Body of pancreas (tissue), 4 donors: Measurements from ENCODE around the gene ADK.

Experiments used
- CTCF ChIP-seq, 7 experiments: fragments of 450-650 bp in 4 of 7; fragments of 200-600 bp in 3 of 7; sonication (generic) in 3 of 7; IDR thresholded peaks; one replicate each; pipeline ENCODE4 v1.5.1; 2016 to 2019; ENCODE audit warnings: antibody characterized with exemption in 7 of 7
- POLR2A ChIP-seq, 3 donors: fragments of 450-650 bp; IDR thresholded peaks; one replicate each; pipeline ENCODE4 v1.6.1; 2016; ENCODE audit warnings: antibody characterized with exemption in 3 of 3, mild to moderate bottlenecking in 2 of 3

DNA sequence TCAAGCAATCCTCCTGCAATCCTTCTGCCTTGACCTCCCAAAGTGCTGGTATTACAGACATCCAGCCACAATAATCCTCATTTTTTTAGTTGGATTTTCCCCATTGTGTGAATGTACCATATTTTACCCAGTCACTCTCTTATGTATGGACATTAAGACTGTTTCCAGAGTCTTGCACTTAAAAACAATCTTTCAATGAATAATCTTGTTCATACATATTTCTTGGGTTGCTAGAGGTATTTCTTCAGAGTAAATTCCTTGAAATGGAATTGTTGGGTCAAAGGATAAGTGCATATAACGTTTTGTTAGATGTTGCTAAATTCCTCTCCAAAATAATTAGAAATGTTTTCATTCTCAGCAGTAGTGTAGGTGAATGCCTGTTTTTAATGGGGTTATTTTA lies 392.3 kb downstream of the ADK start:
- TF ChIP-seq CTCF (IDR thresholded peaks at IDR 0.05) (no peak), POLR2A (IDR thresholded peaks at IDR 0.05) (no peak)
